Choroid plexus epithelial cell (primary cell): ENCODE results near the gene ACADS.

Source experiments
- DNase-seq: peaks from one replicate; pipeline ENCODE4 v3.0.0-alpha.2; 2010; ENCODE audit warnings: low read depth
- H3K4me3 ChIP-seq: 2 replicates; pipeline ENCODE4 v1.5.1; 2011; ENCODE audit warnings: low read depth, mild to moderate bottlenecking, control low read depth, low read length, moderate library complexity
- TF ChIP-seq, protein P1 (sequence below): conservative IDR thresholded peaks from 2 replicates; pipeline ENCODE4 v1.5.1; 2011; ENCODE audit warnings: low read depth, mild to moderate bottlenecking, control low read depth, inconsistent platforms, low read length, moderate library complexity

Gene ACADS

GRCh38 chr12:120741476-120742421 is 16.1 kb downstream of the ACADS start:
- TF ChIP-seq, protein P1, sequence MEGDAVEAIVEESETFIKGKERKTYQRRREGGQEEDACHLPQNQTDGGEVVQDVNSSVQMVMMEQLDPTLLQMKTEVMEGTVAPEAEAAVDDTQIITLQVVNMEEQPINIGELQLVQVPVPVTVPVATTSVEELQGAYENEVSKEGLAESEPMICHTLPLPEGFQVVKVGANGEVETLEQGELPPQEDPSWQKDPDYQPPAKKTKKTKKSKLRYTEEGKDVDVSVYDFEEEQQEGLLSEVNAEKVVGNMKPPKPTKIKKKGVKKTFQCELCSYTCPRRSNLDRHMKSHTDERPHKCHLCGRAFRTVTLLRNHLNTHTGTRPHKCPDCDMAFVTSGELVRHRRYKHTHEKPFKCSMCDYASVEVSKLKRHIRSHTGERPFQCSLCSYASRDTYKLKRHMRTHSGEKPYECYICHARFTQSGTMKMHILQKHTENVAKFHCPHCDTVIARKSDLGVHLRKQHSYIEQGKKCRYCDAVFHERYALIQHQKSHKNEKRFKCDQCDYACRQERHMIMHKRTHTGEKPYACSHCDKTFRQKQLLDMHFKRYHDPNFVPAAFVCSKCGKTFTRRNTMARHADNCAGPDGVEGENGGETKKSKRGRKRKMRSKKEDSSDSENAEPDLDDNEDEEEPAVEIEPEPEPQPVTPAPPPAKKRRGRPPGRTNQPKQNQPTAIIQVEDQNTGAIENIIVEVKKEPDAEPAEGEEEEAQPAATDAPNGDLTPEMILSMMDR = no peak
- DNase-seq = no peak
- H3K4me3 ChIP-seq = no peak overlapping the region

- H3K4me3 ChIP-seq = no peak overlapping the region
- TF ChIP-seq, protein P1 = no peak
- DNase-seq = no peak
These were observed 19.4 kb downstream of the ACADS start for GRCh38 chr12:120744922-120745493.

DNA sequence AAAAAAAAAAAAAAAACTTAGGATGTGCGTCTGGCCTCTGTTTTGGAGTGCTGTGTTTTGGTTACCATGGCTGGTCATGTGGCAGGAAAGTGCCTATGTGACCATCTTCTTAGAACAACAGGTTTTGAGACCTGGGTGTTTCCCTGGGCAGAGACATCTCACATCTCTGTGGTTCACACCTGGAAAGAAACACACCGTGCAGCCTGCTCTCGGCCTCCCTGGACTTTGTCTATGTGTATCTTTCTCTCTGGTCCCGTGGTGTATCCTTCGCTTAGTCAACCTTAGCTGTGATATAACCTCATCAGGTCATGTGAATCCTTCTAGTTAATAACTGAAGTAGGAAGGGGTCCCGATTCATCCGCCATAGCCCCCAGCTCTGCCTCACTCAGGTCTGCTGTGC is 22.6 kb downstream of the ACADS start:
- H3K4me3 ChIP-seq = no peak overlapping the region
- TF ChIP-seq, protein P1 = no peak

DNA sequence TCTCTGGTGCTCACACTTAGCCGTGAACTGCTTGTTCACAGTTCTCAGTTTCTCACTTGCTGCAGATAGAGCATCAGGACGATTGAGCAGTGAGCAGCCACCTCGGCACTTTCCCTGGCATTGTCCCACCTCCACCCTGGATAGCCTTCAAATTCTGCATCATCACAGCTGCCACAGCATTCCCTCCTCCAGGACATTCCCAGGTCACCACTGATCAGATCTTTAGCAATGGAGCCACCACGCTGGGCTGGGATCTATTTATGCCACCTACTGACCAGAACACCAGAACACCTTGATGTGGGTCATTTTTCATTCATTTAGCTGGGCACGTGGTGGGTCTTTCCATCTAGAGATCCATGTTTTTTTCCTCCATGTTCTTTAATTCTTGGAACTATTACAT is 23.6 kb downstream of the ACADS start:
- H3K4me3 ChIP-seq = no peak overlapping the region
- TF ChIP-seq, protein P1 = no peak
- no peak for DNase-seq

More for the DNA sequence above, 22.6 kb downstream of the ACADS start:
- no peak for DNase-seq

DNA sequence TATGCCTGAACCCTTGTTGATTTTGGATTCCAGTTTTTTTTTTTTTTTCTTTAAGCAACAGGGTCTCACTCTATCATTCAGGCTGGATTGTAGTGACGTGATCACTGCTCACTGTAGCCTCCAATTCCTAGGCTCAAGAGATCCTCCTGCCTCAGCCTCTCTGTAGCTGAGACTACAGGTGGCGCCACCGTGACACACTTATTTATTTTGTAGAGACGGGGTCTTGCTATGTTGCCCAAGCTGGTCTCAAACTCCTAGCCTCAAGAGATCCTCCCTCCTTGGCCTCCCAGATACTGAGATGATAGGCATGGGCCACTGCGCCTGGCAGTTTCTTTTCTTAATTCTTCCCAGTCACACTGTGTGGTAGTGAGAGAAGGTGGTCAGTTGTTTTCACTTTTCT is 25.2 kb downstream of the ACADS start:
- no peak for DNase-seq
- H3K4me3 ChIP-seq = no peak overlapping the region
- TF ChIP-seq, protein P1 = no peak

- TF ChIP-seq, protein P1 = no peak
- H3K4me3 ChIP-seq = no peak overlapping the region
- no peak for DNase-seq
These were observed 25.8 kb downstream of the ACADS start for GRCh38 chr12:120751389-120751788.
